ENCODE results near the gene OR10R2. TPM values are rescaled to one million over a fixed set of nuclear protein-coding genes. Genes with fewer than 3 reads are reported as not detected.

The OR10R2 gene
- total RNA-seq, 2 experiments from 2014 or later, result not detected

DNA sequence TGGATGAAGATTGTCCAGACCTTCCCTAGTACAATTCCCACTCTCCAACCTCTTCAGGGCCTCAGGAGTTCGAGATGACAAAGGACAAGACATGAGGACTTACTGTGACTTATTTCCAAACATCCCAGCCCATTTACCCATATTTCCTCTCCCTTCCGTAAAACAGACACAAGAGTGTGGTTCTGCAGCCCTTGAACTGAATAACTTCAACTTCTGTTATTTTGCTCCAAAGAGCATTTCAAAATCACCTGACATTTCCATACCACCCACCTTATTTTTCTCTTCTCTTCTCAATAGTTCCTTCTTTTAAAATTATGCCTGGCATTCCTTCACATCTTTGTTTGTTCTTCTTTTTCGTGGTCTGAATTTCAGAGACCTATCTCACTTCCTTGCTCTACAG lies 37.3 kb upstream of the OR10R2 start:
- no peak for ATAC-seq (ENCODE audit: poor library complexity)
- Mint-ChIP-seq H3K27ac (no peak overlapping the region), H3K27me3 (peaks cover 45% of the 10 kb centered on the region), H3K4me1 (ENCODE audit: low read depth) (no peaks in the 10 kb centered on the region), H3K4me3 (no peak overlapping the region), H3K9me3 (peaks cover 2% of the 10 kb centered on the region), H3K36me3 (ENCODE audit: low read depth) (no peaks in the 10 kb centered on the region)
- TF ChIP-seq, protein P1, sequence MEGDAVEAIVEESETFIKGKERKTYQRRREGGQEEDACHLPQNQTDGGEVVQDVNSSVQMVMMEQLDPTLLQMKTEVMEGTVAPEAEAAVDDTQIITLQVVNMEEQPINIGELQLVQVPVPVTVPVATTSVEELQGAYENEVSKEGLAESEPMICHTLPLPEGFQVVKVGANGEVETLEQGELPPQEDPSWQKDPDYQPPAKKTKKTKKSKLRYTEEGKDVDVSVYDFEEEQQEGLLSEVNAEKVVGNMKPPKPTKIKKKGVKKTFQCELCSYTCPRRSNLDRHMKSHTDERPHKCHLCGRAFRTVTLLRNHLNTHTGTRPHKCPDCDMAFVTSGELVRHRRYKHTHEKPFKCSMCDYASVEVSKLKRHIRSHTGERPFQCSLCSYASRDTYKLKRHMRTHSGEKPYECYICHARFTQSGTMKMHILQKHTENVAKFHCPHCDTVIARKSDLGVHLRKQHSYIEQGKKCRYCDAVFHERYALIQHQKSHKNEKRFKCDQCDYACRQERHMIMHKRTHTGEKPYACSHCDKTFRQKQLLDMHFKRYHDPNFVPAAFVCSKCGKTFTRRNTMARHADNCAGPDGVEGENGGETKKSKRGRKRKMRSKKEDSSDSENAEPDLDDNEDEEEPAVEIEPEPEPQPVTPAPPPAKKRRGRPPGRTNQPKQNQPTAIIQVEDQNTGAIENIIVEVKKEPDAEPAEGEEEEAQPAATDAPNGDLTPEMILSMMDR (IDR thresholded peaks at IDR 0.05), result no peak
- H3K4me1 ChIP-seq (ENCODE audit: insufficient read depth, low read length), result no peaks in the 10 kb centered on the region
- peaks cover 0 to 4% of the 10 kb centered on the region in 2 experiments for H3K27me3 ChIP-seq (ENCODE audit: control insufficient read depth in 1 of 2, insufficient read depth in 2 of 2, low read length in 2 of 2)
- intact Hi-C loops (cut with DNase I, micrococcal nuclease), result no loop called here
- no peak for DNase-seq
- ChIA-PET CTCF (no interaction called here), POLR2A (no interaction called here)
- no peak overlapping the region for H3K27ac ChIP-seq (ENCODE audit: low read depth in 1 of 2, low read length in 2 of 2)
- H3K36me3 ChIP-seq (ENCODE audit: insufficient read depth, low read length), result no peaks in the 10 kb centered on the region
- H3K4me3 ChIP-seq (ENCODE audit: low read length), result no peak overlapping the region
- H3K9me3 ChIP-seq (ENCODE audit: control insufficient read depth in 1 of 2, insufficient read depth in 1 of 2, low read length in 2 of 2), result peaks cover 5 to 11% of the 10 kb centered on the region in 2 experiments

GRCh38 chr1:158445376-158445775 lies 26.6 kb upstream of the OR10R2 start:
- ChIA-PET POLR2A (no interaction called here), CTCF (no interaction called here)
- Mint-ChIP-seq H3K4me3 (no peak overlapping the region), H3K4me1 (ENCODE audit: low read depth) (no peaks in the 10 kb centered on the region), H3K9me3 (no peaks in the 10 kb centered on the region), H3K36me3 (ENCODE audit: low read depth) (no peaks in the 10 kb centered on the region), H3K27me3 (peaks cover 11% of the 10 kb centered on the region), H3K27ac (no peak overlapping the region)
- TF ChIP-seq, protein P1 (IDR thresholded peaks at IDR 0.05), result no peak
- H3K27ac ChIP-seq (ENCODE audit: low read depth in 1 of 2, low read length in 2 of 2), result no peak overlapping the region
- intact Hi-C loops (cut with DNase I, micrococcal nuclease), result no loop called here
- H3K4me1 ChIP-seq (ENCODE audit: insufficient read depth, low read length), result no peaks in the 10 kb centered on the region
- no peak for ATAC-seq (ENCODE audit: poor library complexity)
- H3K9me3 ChIP-seq (ENCODE audit: control insufficient read depth in 1 of 2, insufficient read depth in 1 of 2, low read length in 2 of 2), result no peaks in the 10 kb centered on the region
- H3K27me3 ChIP-seq (ENCODE audit: control insufficient read depth in 1 of 2, insufficient read depth in 2 of 2, low read length in 2 of 2), result no peaks in the 10 kb centered on the region
- H3K36me3 ChIP-seq (ENCODE audit: insufficient read depth, low read length), result no peaks in the 10 kb centered on the region
- no peak for DNase-seq
- no peak overlapping the region for H3K4me3 ChIP-seq (ENCODE audit: low read length)

- Histone ChIP-seq H3K9me3 (ENCODE audit: control insufficient read depth in 1 of 2, insufficient read depth in 1 of 2, low read length in 2 of 2) (no peaks in the 10 kb centered on the region), H3K27ac (ENCODE audit: low read depth in 1 of 2, low read length in 2 of 2) (no peak overlapping the region), H3K4me1 (ENCODE audit: insufficient read depth, low read length) (no peaks in the 10 kb centered on the region), H3K27me3 (ENCODE audit: control insufficient read depth in 1 of 2, insufficient read depth in 2 of 2, low read length in 2 of 2) (peaks cover 0 to 3% of the 10 kb centered on the region in 2 experiments), H3K36me3 (ENCODE audit: insufficient read depth, low read length) (no peaks in the 10 kb centered on the region), H3K4me3 (ENCODE audit: low read length) (no peak overlapping the region)
- H3K27ac Mint-ChIP-seq, result no peak overlapping the region
- peaks cover 2% of the 10 kb centered on the region for H3K9me3 Mint-ChIP-seq
- ChIA-PET POLR2A (no interaction called here), CTCF (no interaction called here)
- intact Hi-C loops (cut with DNase I, micrococcal nuclease), result no loop called here
- no peaks in the 10 kb centered on the region for H3K4me1 Mint-ChIP-seq (ENCODE audit: low read depth)
- H3K4me3 Mint-ChIP-seq, result no peak overlapping the region
- peaks cover 4% of the 10 kb centered on the region for H3K27me3 Mint-ChIP-seq
- ATAC-seq (ENCODE audit: poor library complexity) (no peak), DNase-seq (no peak)
- no peaks in the 10 kb centered on the region for H3K36me3 Mint-ChIP-seq (ENCODE audit: low read depth)
- TF ChIP-seq, protein P1 (IDR thresholded peaks at IDR 0.05), result no peak
Measured at GRCh38 chr1:158454537-158454936, 17.5 kb upstream of the OR10R2 start.
